Progenitor cell of endocrine pancreas (in vitro differentiated cells): ENCODE data around the gene FAM3D. TPM values are rescaled to one million over a fixed set of nuclear protein-coding genes. Genes with fewer than 3 reads are reported as not detected.

ENCODE experiments used
- DNase-seq: peaks from one replicate; pipeline ENCODE4 v3.0.0; 2021; ENCODE audit warnings: low spot score; ENCODE audit not compliant: unreplicated experiment
- H3K27ac Mint-ChIP-seq: 2 replicates; pipeline ENCODE4 v1.8.0; 2021; ENCODE audit warnings: mild to moderate bottlenecking, moderate library complexity, mixed read lengths
- H3K27me3 Mint-ChIP-seq: 2 replicates; pipeline ENCODE4 v1.8.0; 2021; ENCODE audit warnings: mixed read lengths
- H3K36me3 Mint-ChIP-seq: 2 replicates; pipeline ENCODE4 v1.8.0; 2022; ENCODE audit warnings: mixed read lengths; ENCODE audit not compliant: insufficient read depth
- H3K4me1 Mint-ChIP-seq: 2 replicates; pipeline ENCODE4 v1.8.0; 2021; ENCODE audit warnings: low read depth, mixed read lengths
- H3K4me3 Mint-ChIP-seq: 2 replicates; pipeline ENCODE4 v1.8.0; 2021; ENCODE audit warnings: low read depth, mild to moderate bottlenecking, moderate library complexity, mixed read lengths
- H3K9me3 Mint-ChIP-seq: 2 replicates; pipeline ENCODE4 v1.8.0; 2021; ENCODE audit warnings: low read depth, mixed read lengths
- CTCF ChIP-seq: fragments of 200-600 bp; sonication (generic); IDR thresholded peaks from one replicate; pipeline ENCODE4 v1.5.0; 2021; ENCODE audit warnings: antibody characterized with exemption, mild to moderate bottlenecking; ENCODE audit not compliant: unreplicated experiment
- total RNA-seq: library from RNA; stranded (reverse); gene quantifications from 2 replicates; pipeline ENCODE4 v1.2.1, GENCODE V29; 2021

The FAM3D gene
- total RNA-seq, 1 donor from 2014 or later: not detected

- TF ChIP-seq CTCF: no peak
- no peak for DNase-seq
- no peaks in the 10 kb centered on the region for H3K36me3 Mint-ChIP-seq
- no peak overlapping the region for H3K27ac Mint-ChIP-seq
- no peak overlapping the region for H3K4me3 Mint-ChIP-seq
- H3K4me1 Mint-ChIP-seq: no peaks in the 10 kb centered on the region
- H3K27me3 Mint-ChIP-seq: peaks cover 11% of the 10 kb centered on the region
- H3K9me3 Mint-ChIP-seq: no peaks in the 10 kb centered on the region
Observed at GRCh38 chr3:58630710-58631092, 35.9 kb downstream of the FAM3D start.

GRCh38 chr3:58630076-58630709 is 36.4 kb downstream of the FAM3D start:
- Mint-ChIP-seq H3K9me3 (no peaks in the 10 kb centered on the region), H3K27me3 (peaks cover 9% of the 10 kb centered on the region), H3K4me1 (no peaks in the 10 kb centered on the region), H3K27ac (no peak overlapping the region), H3K4me3 (no peak overlapping the region), H3K36me3 (no peaks in the 10 kb centered on the region)
- TF ChIP-seq CTCF: peak; percentile 88
- peak; percentile 68 for DNase-seq

GRCh38 chr3:58629629-58630028 is 36.9 kb downstream of the FAM3D start:
- H3K27ac Mint-ChIP-seq: no peak overlapping the region
- no peak for TF ChIP-seq CTCF

GRCh38 chr3:58628823-58629562 is 37.6 kb downstream of the FAM3D start:
- Mint-ChIP-seq H3K27ac (no peak overlapping the region), H3K36me3 (no peaks in the 10 kb centered on the region), H3K27me3 (peaks cover 9% of the 10 kb centered on the region), H3K4me3 (no peak overlapping the region), H3K4me1 (no peaks in the 10 kb centered on the region), H3K9me3 (no peaks in the 10 kb centered on the region)
- TF ChIP-seq CTCF: no peak
- DNase-seq: no peak

More at GRCh38 chr3:58629629-58630028, 36.9 kb downstream of the FAM3D start:
- Mint-ChIP-seq H3K9me3 (no peaks in the 10 kb centered on the region), H3K36me3 (no peaks in the 10 kb centered on the region), H3K4me3 (no peak overlapping the region), H3K27me3 (peaks cover 9% of the 10 kb centered on the region), H3K4me1 (no peaks in the 10 kb centered on the region)
- no peak for DNase-seq

GRCh38 chr3:58627941-58628340 is 38.6 kb downstream of the FAM3D start:
- Mint-ChIP-seq H3K27ac (no peak overlapping the region), H3K27me3 (peaks cover 4% of the 10 kb centered on the region)

More at GRCh38 chr3:58627941-58628340, 38.6 kb downstream of the FAM3D start:
- Mint-ChIP-seq H3K4me3 (no peak overlapping the region), H3K9me3 (no peaks in the 10 kb centered on the region), H3K4me1 (no peaks in the 10 kb centered on the region), H3K36me3 (no peaks in the 10 kb centered on the region)
- DNase-seq: no peak
- no peak for TF ChIP-seq CTCF
